GM23338 (cell line): ENCODE data around the gene CEP170B. TPM values are rescaled to one million over a fixed set of nuclear protein-coding genes. Genes with fewer than 3 reads are reported as not detected.
A peak's percentile ranks its signal among the peaks of the same experiment; 100 is the strongest.

Experiments
- ATAC-seq: fragments of 200-7000 bp; cut with Tn5 transposase; 3 replicates; pipeline ENCODE4 v1.9.1; 2020
- DNase-seq: peaks from one replicate; pipeline ENCODE4 v3.0.0-alpha.2; 2015; ENCODE audit warnings: low spot score
- H2AFZ ChIP-seq: fragments of 200-600 bp; sonication (generic); 2 replicates; pipeline ENCODE4 v1.8.0; 2016; ENCODE audit warnings: antibody characterized with exemption, mild to moderate bottlenecking, moderate library complexity
- H3F3A ChIP-seq: fragments of 200-600 bp; sonication (generic); replicated peaks from 2 replicates; pipeline ENCODE4 v1.8.0; 2017; ENCODE audit warnings: antibody characterized with exemption, mixed run types, low read depth
- H3K27ac ChIP-seq: fragments of 200-600 bp; sonication (generic); 2 replicates; pipeline ENCODE4 v1.6.1; 2016; ENCODE audit warnings: low read depth
- H3K27me3 ChIP-seq: fragments of 200-600 bp; sonication (generic); 2 replicates; pipeline ENCODE4 v1.8.0; 2016; ENCODE audit warnings: mild to moderate bottlenecking, mixed run types, moderate library complexity; ENCODE audit not compliant: insufficient read depth
- H3K36me3 ChIP-seq: fragments of 200-600 bp; sonication (generic); 2 replicates; pipeline ENCODE4 v1.8.0; 2016; ENCODE audit warnings: mild to moderate bottlenecking; ENCODE audit not compliant: insufficient read depth
- H3K4me1 ChIP-seq: fragments of 200-600 bp; sonication (generic); 2 replicates; pipeline ENCODE4 v1.8.0; 2016; ENCODE audit warnings: mild to moderate bottlenecking, moderate library complexity; ENCODE audit not compliant: insufficient read depth
- H3K4me2 ChIP-seq: fragments of 200-600 bp; sonication (generic); 2 replicates; pipeline ENCODE4 v1.7.1; 2017; ENCODE audit warnings: mixed run types
- H3K4me3 ChIP-seq: fragments of 200-600 bp; sonication (generic); 2 replicates; pipeline ENCODE4 v1.6.1; 2016; ENCODE audit warnings: mixed run types
- H3K79me2 ChIP-seq: fragments of 200-600 bp; sonication (generic); replicated peaks from 2 replicates; pipeline ENCODE4 v1.8.0; 2017; ENCODE audit warnings: mild to moderate bottlenecking; ENCODE audit not compliant: insufficient read depth
- H3K9me2 ChIP-seq: fragments of 200-600 bp; sonication (generic); 2 replicates; pipeline ENCODE4 v1.8.0; 2017; ENCODE audit not compliant: insufficient read depth
- H4K20me1 ChIP-seq: fragments of 200-600 bp; sonication (generic); replicated peaks from 2 replicates; pipeline ENCODE4 v1.8.0; 2017; ENCODE audit warnings: mild to moderate bottlenecking; ENCODE audit not compliant: insufficient read depth
- H3K27ac Mint-ChIP-seq: 2 replicates; pipeline ENCODE4 v1.8.0; 2020; ENCODE audit warnings: inconsistent platforms, mild to moderate bottlenecking, moderate library complexity, mixed read lengths
- H3K27me3 Mint-ChIP-seq: 3 replicates; pipeline ENCODE4 v1.8.0; 2022; ENCODE audit warnings: low read depth, mild to moderate bottlenecking, moderate library complexity, mixed read lengths, inconsistent platforms; ENCODE audit not compliant: insufficient read depth, poor library complexity
- H3K36me3 Mint-ChIP-seq: 3 replicates; pipeline ENCODE4 v1.8.0; 2021; ENCODE audit warnings: low read depth, mild to moderate bottlenecking, inconsistent platforms, moderate library complexity, mixed read lengths
- H3K4me1 Mint-ChIP-seq: 3 replicates; pipeline ENCODE4 v1.8.0; 2020; ENCODE audit warnings: mild to moderate bottlenecking, inconsistent platforms, mixed read lengths
- H3K4me3 Mint-ChIP-seq: 3 replicates; pipeline ENCODE4 v1.8.0; 2021; ENCODE audit warnings: moderate library complexity, mild to moderate bottlenecking, inconsistent platforms, mixed read lengths
- H3K9me3 Mint-ChIP-seq: 3 replicates; pipeline ENCODE4 v1.8.0; 2020; ENCODE audit warnings: moderate library complexity, mild to moderate bottlenecking, inconsistent platforms, mixed read lengths
- CTCF ChIP-seq, 2 experiments: fragments of 200-600 bp in 1 of 2; sonication (generic) in 1 of 2; conservative IDR thresholded peaks; 2 replicates each; pipeline versions ENCODE4 v1.5.1 to v1.6.1; 2016 to 2017; ENCODE audit warnings: antibody characterized with exemption in 2 of 2, low read depth in 2 of 2, mild to moderate bottlenecking in 2 of 2, moderate library complexity in 1 of 2
- ETS1 ChIP-seq: IDR thresholded peaks from 2 replicates; pipeline ENCODE4 v1.6.1; 2016; ENCODE audit warnings: antibody characterized with exemption
- EZH2 ChIP-seq: fragments of 200-600 bp; sonication (generic); IDR thresholded peaks from one replicate; pipeline ENCODE4 v1.8.0; 2017; ENCODE audit warnings: antibody characterized with exemption, mild to moderate bottlenecking, low read depth; ENCODE audit not compliant: unreplicated experiment
- EZH2phosphoT487 ChIP-seq: fragments of 200-600 bp; sonication (generic); IDR thresholded peaks from one replicate; pipeline ENCODE4 v1.8.1; 2018; ENCODE audit warnings: antibody characterized with exemption; ENCODE audit not compliant: unreplicated experiment
- JUNB ChIP-seq: IDR thresholded peaks from one replicate; pipeline ENCODE4 v1.6.1; 2016; ENCODE audit warnings: antibody characterized with exemption; ENCODE audit not compliant: unreplicated experiment
- REST ChIP-seq: IDR thresholded peaks from one replicate; pipeline ENCODE4 v1.6.1; 2018; ENCODE audit warnings: antibody characterized with exemption; ENCODE audit not compliant: unreplicated experiment
- ZNF331 ChIP-seq: fragments of 250-450 bp; sonication (Bioruptor Pico); IDR thresholded peaks from 2 replicates; pipeline ENCODE4 v1.5.0; 2020; ENCODE audit warnings: low read depth, mild to moderate bottlenecking, moderate library complexity
- polyA plus RNA-seq: library from polyadenylated mRNA; unstranded; fragments of >200 nt; fragmentation: Nextera tagmentation; extraction: Ambion mirVana; gene quantifications from 2 replicates; pipeline ENCODE4 v1.2.1, GENCODE V29; 2016
- total RNA-seq: library from RNA; depleted of rRNA; stranded (reverse); fragments of >200 nt; shearing (Covaris generic); gene quantifications from 2 replicates; pipeline ENCODE4 v1.2.3, GENCODE V29; 2014

Gene CEP170B
- total and polyA plus RNA-seq, 2 experiments from 2014 or later: 4.6 to 37.1 TPM

- TF ChIP-seq ETS1 (no peak), ZNF331 (CRISPR knock-in tag) (no peak), REST (no peak)
These were observed 26.1 kb downstream of the CEP170B start (continued) for GRCh38 chr14:104891121-104891551.

GRCh38 chr14:104891664-104892530 is 26.8 kb downstream of the CEP170B start:
- H3K36me3 ChIP-seq: no peaks in the 10 kb centered on the region
- H3K4me3 ChIP-seq: no peak overlapping the region
- H3K9me3 Mint-ChIP-seq: no peaks in the 10 kb centered on the region
- TF ChIP-seq JUNB: no peak
- no peak overlapping the region for H2AFZ ChIP-seq
- H3K4me1 ChIP-seq: no peaks in the 10 kb centered on the region
- no peaks in the 10 kb centered on the region for H3K27me3 ChIP-seq
- no peak overlapping the region for H3K4me3 Mint-ChIP-seq
- no peaks in the 10 kb centered on the region for H3K36me3 Mint-ChIP-seq
- no peak overlapping the region for H3K27ac ChIP-seq
- no peak overlapping the region for H3K27ac Mint-ChIP-seq
- H3F3A ChIP-seq: no peaks in the 10 kb centered on the region
- H3K4me1 Mint-ChIP-seq: peaks cover 7% of the 10 kb centered on the region; the same call in 2 of the 3 replicates
- no peaks in the 10 kb centered on the region for H4K20me1 ChIP-seq
- peaks cover 7% of the 10 kb centered on the region for H3K27me3 Mint-ChIP-seq
- H3K4me2 ChIP-seq: no peak overlapping the region
- H3K79me2 ChIP-seq: no peaks in the 10 kb centered on the region
- ATAC-seq: no peak; the same call in 2 of the 3 replicates
- H3K9me2 ChIP-seq: no peaks in the 10 kb centered on the region
- no peak for DNase-seq

GRCh38 chr14:104892531-104893434 is 27.7 kb downstream of the CEP170B start:
- no peak for TF ChIP-seq EZH2
- no peak for TF ChIP-seq EZH2phosphoT487
- no peak for TF ChIP-seq JUNB
- TF ChIP-seq REST: no peak
- 0 out of 4 replicates have a peak, but pooled peaks of 1 of the 2 experiments have one; percentile 9 for TF ChIP-seq CTCF (conservative IDR thresholded peaks at IDR 0.05; ENCODE audit: low read depth in 2 of 2)
- no peaks in the 10 kb centered on the region for H4K20me1 ChIP-seq
- ATAC-seq (peak; percentile 19), DNase-seq (no peak)
- Mint-ChIP-seq H3K4me1 (peaks cover 7% of the 10 kb centered on the region; the same call in 2 of the 3 replicates), H3K9me3 (no peaks in the 10 kb centered on the region), H3K4me3 (no peak overlapping the region), H3K27ac (no peak overlapping the region), H3K27me3 (peaks cover 10% of the 10 kb centered on the region), H3K36me3 (no peaks in the 10 kb centered on the region)
- H3K27me3 ChIP-seq: no peaks in the 10 kb centered on the region
- no peak overlapping the region for H3K27ac ChIP-seq
- no peak overlapping the region for H3K4me3 ChIP-seq
- no peaks in the 10 kb centered on the region for H3K79me2 ChIP-seq
- no peak overlapping the region for H2AFZ ChIP-seq
- H3K36me3 ChIP-seq: no peaks in the 10 kb centered on the region
- no peaks in the 10 kb centered on the region for H3K4me1 ChIP-seq
- H3F3A ChIP-seq: no peaks in the 10 kb centered on the region
- no peaks in the 10 kb centered on the region for H3K9me2 ChIP-seq
- no peak overlapping the region for H3K4me2 ChIP-seq
